Inferior parietal cortex (tissue), 1 donor: ENCODE results near the gene CPPED1.
"Not testable (repeated sequence)": the region's sequence is repeated elsewhere in the genome, so short reads cannot be mapped to it uniquely, and the experiment has no call there.

Source experiments
- DNase-seq: peaks from one replicate; pipeline ENCODE4 v3.0.0-alpha.2; 2016; ENCODE audit errors: extremely low spot score

Gene CPPED1

DNA sequence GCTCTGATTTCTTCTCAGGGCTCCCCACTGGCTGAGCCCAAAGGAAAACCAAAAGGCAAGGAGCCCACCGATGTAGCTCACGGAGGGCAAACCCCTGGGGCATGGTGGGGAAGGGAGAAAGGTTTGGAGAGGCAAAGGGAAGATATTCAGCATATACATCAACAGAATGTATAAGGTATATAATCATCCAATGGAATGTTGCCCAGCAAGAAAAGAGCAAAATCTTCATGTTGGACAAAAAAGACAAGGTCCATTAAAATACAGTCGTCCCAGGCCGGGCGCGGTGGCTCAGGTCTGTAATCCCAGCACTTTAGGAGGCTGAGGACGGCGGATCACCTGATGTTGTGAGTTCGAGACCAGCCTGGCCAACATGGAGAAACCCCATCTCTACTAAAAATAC is 1.6 kb downstream of the CPPED1 start:
- no peak for DNase-seq

DNA sequence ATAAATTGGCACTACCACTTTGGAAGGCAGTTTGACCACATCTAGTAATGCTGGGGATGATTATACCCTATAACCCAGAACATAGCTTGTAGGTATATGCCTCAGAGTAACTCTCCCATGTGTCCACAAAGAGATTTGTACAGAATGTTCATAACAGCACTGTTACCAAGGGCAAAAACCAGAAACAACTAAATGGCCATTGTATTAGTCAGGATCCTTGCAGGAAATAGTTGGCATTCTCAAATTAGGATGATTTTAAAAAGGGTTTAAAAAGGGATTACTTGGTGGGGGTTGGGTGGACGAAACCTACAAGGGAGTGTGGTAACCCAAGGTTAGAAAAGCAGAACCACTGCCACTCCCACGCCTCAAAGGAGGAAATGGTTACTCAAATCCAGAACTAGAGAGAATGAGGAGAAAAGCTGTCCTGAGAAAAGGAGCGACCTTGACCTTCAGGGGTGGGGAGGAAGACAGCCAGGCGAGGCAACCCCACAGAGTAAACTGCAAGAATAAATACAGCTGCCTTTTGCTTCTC is 2.1 kb downstream of the CPPED1 start:
- DNase-seq = no peak

DNA sequence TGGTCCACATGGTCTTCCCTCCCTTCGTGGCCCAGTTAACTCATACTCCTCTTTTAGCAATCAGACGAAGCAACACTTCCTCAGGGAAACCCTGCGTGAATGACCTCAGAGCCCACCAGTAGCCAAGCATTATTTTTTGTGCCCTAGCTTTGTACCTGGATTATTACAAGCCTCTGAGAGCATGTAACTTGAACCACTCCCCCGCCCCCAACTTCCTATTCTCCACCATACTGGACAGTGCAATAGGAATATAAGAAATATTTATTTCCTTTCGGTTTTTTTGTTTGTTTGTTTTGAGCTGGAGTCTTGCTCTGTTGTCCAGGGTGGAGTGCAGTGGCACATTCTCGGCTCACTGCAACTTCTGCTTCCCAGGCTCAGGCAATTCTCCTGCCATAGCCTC is 2.9 kb downstream of the CPPED1 start:
- DNase-seq = no peak

DNA sequence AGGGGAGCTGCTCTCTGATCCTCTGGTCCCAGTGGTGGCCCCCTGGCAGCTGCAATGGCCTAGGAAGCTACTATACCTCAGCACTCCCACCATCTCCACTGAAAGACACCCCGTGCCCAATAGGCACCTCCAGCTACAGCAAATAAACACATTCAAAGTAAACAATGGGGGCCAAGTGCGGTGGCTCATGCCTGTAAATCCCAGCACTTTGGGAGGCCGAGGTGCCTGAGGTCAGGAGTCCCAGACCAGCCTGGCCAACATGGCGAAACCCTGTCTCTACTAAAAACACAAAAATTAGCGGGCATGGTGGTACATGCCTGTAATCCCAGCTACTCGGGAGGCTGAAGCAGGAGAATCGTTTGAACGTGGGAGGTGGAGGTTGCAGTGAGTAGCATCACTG is 3.7 kb downstream of the CPPED1 start:
- not testable (repeated sequence) for DNase-seq

DNA sequence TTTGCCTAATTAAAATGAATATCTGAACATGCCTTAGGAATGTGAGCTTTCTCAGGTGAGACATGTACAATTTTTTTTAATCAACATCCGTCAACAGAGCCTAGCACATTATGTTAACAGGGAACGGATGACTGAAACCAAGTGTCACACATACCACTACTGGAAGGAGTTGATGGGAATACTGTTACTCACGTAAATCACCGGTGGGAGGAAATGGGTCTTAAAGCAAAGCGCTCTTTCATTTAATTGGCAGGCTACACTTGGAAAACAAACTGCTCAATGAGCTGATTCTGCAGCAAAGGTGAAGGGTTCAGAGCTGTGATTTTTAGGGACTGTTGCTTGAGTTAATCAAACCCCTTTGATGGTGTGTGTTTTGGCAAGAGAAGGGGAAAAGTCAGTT is 4.8 kb downstream of the CPPED1 start:
- DNase-seq = no peak

DNA sequence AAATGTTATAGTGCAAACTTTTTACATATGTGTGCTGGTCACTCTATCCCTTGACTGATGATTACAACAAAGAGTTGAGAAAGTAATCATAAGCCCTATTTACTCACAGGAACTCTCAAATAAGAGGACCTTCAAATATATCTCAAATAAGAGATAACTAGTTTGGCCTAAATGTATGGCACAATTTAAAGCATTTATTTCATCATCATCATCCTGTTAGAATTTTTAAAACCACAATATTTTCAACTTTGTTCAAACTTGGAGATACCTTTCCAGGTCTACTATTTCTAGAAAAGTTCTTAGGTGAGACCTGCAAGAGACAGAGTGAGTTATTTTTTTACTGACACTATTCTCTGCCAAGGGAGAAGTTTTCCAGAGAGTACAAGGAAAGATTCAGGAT is 5.5 kb downstream of the CPPED1 start:
- DNase-seq = no peak

DNA sequence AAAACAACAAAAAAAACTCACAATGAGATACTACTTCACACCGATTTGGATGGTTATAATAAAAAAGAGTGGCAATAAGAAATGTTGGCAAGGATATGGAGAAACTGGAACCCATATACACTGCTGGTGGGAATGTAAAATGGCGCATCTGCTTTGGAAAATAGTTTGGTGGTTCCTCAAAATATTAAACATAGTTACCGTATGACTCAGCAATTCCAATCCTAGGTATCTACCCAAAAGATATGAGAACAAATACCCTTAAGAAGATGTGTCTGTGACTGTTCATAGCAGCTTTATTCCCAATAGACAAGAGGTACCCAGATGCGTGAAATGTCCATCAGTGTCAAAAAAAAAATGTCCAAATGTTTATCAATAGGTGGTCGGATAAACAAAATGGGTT is 7.2 kb downstream of the CPPED1 start:
- no peak for DNase-seq

DNA sequence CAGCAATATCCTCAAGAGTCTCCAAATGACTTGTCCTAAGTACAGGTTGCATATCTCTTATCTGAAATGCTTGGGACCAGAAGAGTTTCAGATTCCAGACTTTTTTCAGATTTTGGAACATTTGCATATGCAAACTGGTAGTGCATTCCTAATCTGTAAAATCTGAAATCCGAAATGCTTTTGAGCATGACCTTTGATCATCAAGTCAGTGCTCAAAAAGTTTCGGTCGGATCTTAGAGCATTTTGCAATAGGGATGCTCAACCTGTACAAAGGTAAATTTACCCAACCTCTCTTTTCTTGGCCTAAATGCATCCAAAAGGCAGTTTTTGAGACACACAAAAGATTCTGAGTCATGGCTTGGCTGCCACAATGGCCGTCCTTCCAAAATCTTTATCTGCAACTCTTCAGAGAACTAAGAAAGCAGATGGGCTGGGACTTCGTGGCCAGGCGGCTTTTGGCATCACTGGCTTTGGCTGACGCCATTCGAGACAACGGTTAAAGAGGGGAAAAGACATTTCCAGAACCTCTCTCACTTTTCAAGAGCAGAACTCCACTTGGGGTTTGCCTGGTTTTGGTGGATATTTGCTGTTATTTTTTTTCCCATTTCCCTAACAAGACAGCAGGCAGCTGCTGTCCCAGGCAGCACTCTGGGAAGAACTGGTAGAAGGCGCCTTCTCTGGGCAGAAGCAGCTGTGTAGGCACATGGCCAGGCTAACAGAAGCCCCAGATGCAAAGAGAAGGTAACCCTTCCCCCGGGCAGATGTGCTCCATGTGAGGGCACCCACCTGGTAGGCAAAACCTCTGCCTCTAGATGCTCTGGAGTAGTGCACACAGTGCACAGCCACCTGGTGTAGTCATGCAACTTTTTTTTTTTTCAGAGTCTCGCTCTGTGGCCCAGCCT is 8.9 kb downstream of the CPPED1 start:
- no peak for DNase-seq

DNA sequence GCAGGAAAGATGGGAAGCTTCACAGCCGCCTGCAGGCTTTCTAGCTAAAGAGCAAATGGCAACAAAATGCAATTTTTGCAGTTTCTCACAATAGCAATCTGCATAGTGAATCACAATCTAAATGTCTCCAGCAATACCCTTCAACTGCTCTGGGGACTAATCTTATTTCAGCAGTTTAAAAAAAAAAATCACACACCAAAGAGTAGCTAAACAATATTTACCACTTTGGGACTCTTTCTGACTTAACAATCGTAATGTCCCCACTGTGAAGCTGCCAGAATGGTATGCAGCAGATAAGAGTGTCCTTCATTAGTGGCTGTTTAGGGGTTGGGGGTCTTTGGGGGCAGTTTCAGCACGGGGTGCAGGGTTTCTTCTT is 9.8 kb downstream of the CPPED1 start:
- no peak for DNase-seq

DNA sequence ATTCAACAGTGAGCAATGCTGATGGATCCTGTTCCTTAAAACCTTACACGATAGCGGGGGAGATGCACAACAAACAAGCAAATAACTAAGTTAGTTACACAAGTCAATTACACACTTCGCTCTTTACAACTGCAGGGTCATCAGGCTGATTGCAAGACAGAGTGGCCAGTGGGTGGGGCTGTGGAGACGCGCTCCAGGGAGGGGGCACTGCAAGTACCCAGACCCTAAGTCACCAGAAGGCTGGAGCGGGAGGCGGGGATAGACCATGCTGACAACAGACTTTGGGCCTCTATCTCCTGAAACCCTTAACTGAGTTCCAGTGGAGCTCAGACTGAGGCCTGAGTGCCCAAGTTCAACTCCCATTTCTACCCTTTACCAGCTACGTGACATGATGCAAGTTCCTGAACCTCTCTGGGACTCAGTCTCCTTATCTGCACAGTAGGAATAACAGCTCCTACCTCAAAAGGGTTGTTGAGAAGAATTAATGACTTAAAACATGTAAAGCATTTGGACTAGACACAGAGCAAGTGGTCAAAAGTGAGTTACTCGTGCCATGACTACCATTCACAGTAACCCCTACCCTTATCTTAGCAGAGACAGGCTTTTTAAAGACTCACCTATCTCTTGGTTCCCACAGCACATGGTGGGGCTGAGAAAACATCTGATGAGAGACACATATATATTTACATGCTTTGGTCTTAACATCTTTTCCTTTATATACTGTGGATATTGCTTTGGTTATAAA is 10.4 kb downstream of the CPPED1 start:
- no peak for DNase-seq

DNA sequence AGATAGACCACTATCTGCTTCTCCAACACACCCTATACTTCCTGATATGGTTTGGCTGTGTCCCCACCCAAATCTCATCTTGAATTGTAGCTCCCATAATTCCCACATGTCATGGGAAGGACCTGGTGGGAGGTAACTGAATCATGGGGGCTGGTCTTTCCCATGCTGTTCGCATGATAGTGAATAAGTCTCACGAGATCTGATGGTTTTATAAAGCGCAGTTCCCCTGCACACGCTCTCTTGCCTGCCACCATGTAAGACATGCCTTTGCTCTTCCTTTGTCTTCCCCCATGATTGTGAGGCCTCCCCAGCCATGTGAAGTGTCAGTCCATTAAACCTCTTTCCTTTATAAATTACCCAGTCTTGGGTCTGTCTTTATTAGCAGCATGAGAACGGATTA is 11.2 kb downstream of the CPPED1 start:
- not testable (repeated sequence) for DNase-seq

DNA sequence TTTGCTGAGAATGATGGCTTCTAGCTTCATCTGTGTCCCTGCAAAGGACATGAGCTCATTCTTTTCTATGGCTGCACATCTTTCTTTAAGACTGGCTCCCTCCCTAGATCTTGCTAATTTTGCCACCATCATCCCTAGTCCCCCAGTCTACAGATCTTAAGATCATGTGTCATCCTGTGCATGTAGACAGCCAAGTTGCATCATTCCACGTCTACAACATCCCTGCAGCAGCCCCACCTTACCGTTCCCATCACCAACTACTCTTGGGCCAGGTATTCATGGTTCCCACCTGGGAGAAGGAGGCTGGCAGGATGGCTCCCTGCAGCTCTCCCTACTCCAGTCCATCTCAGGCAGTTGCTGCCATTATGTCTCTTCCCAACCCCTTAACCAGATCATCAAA is 12.3 kb downstream of the CPPED1 start:
- no peak for DNase-seq

DNA sequence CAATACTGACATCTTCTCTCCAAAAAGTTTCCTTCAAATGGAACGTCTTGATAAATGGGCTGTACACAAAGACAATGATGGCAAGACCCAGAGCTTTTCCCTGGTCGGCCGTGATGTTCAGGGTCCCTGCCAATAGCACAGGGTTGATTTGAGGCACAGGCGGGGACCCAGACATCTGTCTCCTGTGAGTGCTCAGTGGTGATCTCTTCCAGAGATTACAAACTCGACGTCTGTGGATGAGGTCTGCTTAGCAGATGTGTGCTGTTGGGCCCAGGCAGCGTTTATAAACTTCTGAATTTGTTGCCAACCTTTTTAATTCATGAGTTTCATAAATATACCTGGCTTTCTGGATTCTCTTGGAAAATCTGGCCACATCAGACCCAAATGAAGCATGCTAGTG is 14.9 kb downstream of the CPPED1 start:
- DNase-seq = no peak

DNA sequence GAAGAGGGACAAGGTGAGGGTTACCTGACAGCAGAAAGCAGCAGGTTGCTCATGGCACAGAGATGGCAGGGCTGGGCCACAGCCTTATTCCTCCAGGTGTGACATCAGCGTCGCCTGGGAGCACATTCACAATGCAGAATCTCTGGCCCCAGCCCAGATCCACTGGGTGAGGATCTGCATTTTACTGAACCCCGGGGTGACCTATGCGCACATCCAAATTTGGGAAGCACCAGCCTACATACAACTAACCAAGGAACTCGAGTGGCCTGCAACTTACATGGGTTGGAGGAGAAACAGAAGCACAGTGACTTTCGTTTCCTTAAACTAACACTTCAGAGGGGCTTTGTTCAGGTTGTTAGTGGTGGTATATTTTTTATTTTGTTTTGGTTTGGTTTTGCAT is 17.6 kb downstream of the CPPED1 start:
- DNase-seq = no peak

DNA sequence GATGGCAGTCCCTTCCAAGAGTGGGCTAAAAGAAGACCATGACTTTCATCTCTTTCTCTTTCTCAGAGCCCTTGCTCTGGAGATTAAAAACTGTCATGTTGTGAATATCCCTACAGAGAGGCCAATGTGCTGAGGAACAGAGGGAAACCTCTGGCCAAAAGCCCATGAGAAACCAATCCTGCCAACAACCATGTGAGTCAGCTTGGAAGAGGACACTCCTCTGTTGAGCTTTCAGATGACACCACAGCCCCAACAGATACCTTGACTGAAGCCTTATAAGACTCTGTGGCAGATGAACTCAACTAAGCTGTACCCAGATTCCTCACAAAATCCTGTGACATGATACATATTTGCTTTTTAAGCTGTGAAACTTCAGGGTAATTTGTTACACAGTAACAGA is 19.6 kb downstream of the CPPED1 start:
- no peak for DNase-seq

DNA sequence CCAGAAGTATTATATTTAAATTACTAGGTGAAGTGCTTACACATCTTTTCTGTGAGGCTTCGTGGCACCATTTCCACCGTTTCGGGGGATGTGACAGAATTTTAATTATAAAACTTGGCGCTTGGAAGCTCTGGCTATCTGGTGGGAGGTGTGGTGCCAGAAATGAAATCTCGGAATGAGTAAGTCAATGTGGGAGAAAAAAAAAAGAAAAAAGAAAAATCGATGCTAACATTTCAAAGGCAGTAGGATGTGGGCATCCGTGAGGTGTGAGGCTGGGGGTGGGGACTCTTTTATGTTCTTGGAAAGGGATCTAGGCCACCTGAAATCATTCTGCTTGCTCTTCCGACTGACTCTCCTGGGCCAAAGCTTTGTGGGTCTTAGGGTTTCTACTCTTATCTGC is 21.9 kb downstream of the CPPED1 start:
- no peak for DNase-seq

DNA sequence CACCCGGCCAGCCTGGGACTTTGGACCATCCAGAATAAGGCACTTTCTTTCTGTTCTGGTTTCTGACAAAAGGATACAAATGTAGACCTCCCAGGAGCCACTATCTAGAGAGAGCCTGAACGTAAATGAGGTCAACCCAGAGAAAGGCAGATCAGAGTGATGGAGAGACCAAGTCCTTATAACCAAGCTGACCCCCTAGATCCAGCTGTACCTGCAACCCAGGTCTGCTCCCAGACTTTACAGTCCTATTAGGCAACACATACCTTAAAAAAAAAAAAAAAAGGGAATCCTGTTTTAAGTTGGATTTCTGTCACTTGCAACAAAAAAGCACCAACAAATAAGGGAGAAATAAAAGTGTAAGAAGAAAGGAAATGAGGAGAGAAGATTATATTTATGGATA is 23.2 kb downstream of the CPPED1 start:
- DNase-seq = no peak

DNA sequence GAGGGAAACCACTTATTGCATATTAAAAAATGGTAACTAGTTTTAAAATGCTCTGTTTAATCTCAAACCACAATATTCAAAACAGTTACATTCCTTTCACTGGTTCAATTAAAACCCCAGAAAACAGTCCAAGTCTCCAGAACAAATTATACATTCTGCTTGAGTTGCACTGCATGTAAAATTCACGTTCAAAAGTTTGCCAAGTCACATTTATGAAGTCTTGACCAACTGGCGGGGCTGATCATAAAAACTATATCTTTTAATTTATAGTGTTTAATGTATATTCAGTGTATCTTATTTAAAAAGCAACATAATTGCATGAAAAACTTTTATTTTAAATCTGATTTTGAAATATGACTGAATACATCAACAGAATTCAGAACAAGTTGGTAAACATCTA is 25.0 kb downstream of the CPPED1 start:
- DNase-seq = no peak

DNA sequence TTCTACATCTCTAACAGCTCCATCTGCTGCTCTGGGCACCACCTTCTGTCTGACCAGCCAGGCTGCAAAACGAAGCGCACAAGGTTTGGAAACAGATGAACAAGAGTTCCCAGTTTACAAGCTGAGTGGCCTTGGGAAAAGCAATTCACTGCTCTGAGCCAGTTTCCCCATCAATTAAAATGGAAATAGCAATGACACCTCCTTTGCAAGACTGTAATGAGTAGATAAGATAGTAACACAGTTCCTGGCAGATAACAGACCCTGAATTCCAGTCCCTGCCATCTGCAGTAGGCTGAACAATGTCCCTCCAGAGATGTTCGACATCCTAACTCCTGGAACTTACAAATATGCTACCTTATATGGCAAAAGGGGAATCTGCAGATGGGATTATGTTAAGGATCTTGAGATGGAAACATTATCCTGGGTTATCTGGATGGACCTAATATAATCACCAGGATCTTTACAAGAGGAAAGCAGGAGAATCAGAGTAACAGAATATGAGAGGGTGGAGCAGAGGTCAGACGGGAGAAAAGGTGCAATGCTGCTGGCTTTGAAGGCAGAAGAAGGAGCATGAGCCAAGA is 27.9 kb downstream of the CPPED1 start:
- no peak for DNase-seq

DNA sequence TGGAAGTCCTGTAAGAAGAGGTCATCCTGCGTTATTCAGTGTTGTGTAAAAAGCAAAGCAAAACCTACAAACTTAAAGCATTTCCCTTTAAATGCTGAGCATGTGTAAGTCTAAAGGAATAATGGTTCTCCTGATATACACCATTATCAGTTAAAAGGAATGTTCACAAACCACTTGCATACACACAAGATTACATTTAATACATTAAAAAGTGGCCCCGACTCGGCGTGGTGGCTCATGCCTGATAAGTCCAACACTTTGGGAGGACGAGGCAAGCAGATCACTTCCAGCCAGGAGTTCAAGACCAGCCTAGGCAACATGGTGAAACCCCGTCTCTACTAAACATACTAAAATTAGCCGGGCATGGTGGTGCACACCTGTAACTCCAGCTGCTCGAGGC is 30.5 kb downstream of the CPPED1 start:
- DNase-seq = no peak

DNA sequence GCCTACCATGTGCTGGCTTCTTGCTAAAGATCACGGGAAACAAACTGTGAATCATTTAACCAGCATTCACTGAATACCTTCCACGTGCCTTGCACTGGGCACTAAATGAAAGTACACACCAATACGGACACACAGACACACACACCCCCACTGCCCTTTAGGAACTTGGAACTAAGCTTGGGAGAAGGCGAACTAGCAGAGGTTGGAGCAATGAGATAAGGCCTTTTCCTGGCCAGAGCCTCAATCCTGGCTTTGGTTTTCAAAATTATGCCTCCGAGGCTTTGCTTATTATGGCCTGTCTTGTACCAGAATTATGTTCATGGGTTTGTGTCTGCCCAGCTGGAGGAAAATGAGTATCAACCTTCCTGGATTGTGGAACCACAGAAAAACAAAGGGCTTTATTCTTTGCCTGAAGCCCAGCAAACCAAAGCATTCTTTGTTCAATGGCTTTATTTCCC is 32.3 kb downstream of the CPPED1 start:
- peak; percentile 61 for DNase-seq

DNA sequence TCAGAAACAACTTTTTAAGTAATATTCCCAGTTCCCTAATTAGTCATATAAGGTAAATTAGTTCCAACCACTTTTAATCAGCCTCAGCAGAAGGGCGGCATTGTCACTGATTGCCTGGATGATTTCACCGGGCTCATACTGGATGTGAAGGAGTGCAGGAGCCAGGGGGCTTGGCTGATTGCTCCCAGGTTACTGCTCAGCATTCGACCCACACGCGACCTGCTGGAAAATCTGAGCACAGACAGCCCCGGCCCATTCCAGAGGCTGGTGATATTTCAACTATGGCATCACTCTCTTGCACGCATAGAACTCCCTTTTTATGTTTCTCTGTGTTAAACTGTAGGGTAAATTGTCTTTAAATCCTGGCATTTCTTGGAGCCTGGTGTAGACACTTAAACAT is 34.2 kb downstream of the CPPED1 start:
- DNase-seq = no peak

DNA sequence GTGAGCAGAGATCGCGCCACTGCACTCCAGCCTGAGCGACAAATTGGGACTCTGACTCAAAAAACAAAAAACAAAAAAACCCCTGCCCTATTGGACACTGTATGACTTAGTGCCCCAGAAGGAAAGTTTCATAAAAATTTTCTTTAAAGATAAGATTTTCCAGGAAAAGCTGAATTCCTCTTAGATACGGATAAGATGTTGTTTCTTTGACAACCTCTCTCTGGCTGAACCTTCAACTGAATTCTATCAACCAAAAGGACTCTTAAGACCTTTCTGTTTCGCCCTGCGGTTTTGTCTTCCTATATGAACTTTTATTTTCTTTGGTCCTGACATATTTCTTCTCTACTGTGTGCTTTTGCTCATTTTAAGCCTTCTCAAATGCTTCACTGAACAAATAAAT is 35.8 kb downstream of the CPPED1 start:
- no peak for DNase-seq
